Common myeloid progenitor, CD34-positive (primary cell): ENCODE results near the gene SYNPR.

Experiments
- CTCF ChIA-PET: fragments of 350-600 bp; sonication (Branson Sonifier 250); formaldehyde crosslinking; loops from one replicate; lab custom pipeline; 2021; ENCODE audit warnings: antibody characterized with exemption; lab: Charles Lee
- POLR2A ChIA-PET: fragments of 350-600 bp; sonication (Branson Sonifier 250); formaldehyde crosslinking; loops from one replicate; lab custom pipeline; 2021; ENCODE audit warnings: antibody characterized with exemption; lab: Charles Lee
- DNase-seq, 3 donors: peaks; one replicate each; pipeline versions ENCODE4 v3.0.0 to v3.0.0-alpha.2; 2013
- H3K27ac ChIP-seq, 2 experiments: 1 replicate in 1 of 2; 2 replicates in 1 of 2; pipeline ENCODE4 v1.7.0; 2013; ENCODE audit warnings: inconsistent platforms in 2 of 2, low read length in 2 of 2, mild to moderate bottlenecking in 2 of 2, low read depth in 1 of 2, moderate library complexity in 1 of 2; ENCODE audit not compliant: severe bottlenecking in 2 of 2, insufficient read depth in 1 of 2, poor library complexity in 1 of 2
- H3K27me3 ChIP-seq, 5 experiments: replicated peaks in 2 of 5; 1 replicate in 3 of 5; 2 replicates in 2 of 5; pipeline versions ENCODE4 v1.6.1 to v1.7.0; 2013; ENCODE audit warnings: low read length in 4 of 5, mild to moderate bottlenecking in 2 of 5, moderate library complexity in 2 of 5, inconsistent platforms in 1 of 5; ENCODE audit not compliant: insufficient read depth in 5 of 5, control insufficient read depth in 4 of 5
- H3K36me3 ChIP-seq, 4 experiments: 1 replicate in 2 of 4; 2 replicates in 2 of 4; pipeline versions ENCODE4 v1.6.1 to v1.7.0; 2013; ENCODE audit warnings: low read length in 3 of 4, control low read depth in 1 of 4, mild to moderate bottlenecking in 1 of 4; ENCODE audit not compliant: control insufficient read depth in 4 of 4, insufficient read depth in 4 of 4
- H3K4me1 ChIP-seq, 4 experiments: 1 replicate in 3 of 4; 2 replicates in 1 of 4; pipeline versions ENCODE4 v1.6.1 to v1.7.1; 2013; ENCODE audit warnings: low read length in 3 of 4, mild to moderate bottlenecking in 3 of 4, control low read depth in 1 of 4, inconsistent platforms in 1 of 4, moderate library complexity in 1 of 4; ENCODE audit not compliant: control insufficient read depth in 4 of 4, insufficient read depth in 4 of 4; ENCODE audit errors: control extremely low read depth in 1 of 4
- H3K4me3 ChIP-seq, 7 experiments: 1 replicate in 4 of 7; 2 replicates in 3 of 7; pipeline versions ENCODE4 v1.5.1 to v1.7.0; 2013; ENCODE audit warnings: mild to moderate bottlenecking in 7 of 7, low read length in 6 of 7, moderate library complexity in 6 of 7, inconsistent platforms in 2 of 7, low read depth in 2 of 7, control low read depth in 1 of 7; ENCODE audit not compliant: insufficient read depth in 4 of 7, control insufficient read depth in 1 of 7; ENCODE audit errors: extremely low read depth in 1 of 7
- H3K9me3 ChIP-seq, 5 experiments: 1 replicate in 4 of 5; 2 replicates in 1 of 5; pipeline versions ENCODE4 v1.6.1 to v1.7.1; 2013; ENCODE audit warnings: low read length in 4 of 5, mild to moderate bottlenecking in 2 of 5, inconsistent platforms in 1 of 5, low read depth in 1 of 5, moderate library complexity in 1 of 5; ENCODE audit not compliant: control insufficient read depth in 4 of 5, insufficient read depth in 2 of 5; ENCODE audit errors: control extremely low read depth in 1 of 5
- WGBS: methylation state at CpG from one replicate; pipeline ENCODE4 v1.1.5; 2013; ENCODE audit not compliant: insufficient coverage; 5-methylcytosine and 5-hydroxymethylcytosine counted together

Gene SYNPR

GRCh38 chr3:63328365-63328764, 50.3 kb downstream of the SYNPR start:
- Histone ChIP-seq H3K27ac (no peak overlapping the region), H3K27me3 (peaks cover 0 to 7% (median 0%) of the 10 kb centered on the region in 5 experiments), H3K4me1 (no peaks in the 10 kb centered on the region), H3K9me3 (no peaks in the 10 kb centered on the region), H3K36me3 (no peaks in the 10 kb centered on the region), H3K4me3 (no peak overlapping the region)
- DNase-seq: no peak
- ChIA-PET POLR2A (no interaction called here), CTCF (no interaction called here)

- H3K4me3 ChIP-seq: no peak overlapping the region
- no CpG with 5 or more reads among the region's 3 CpGs for WGBS
These were observed 53.4 kb downstream of the SYNPR start for GRCh38 chr3:63331520-63331919.

GRCh38 chr3:63333815-63334214, 55.7 kb downstream of the SYNPR start:
- H3K9me3 ChIP-seq: no peaks in the 10 kb centered on the region
- no peak overlapping the region for H3K27ac ChIP-seq
- ChIA-PET POLR2A (no interaction called here), CTCF (interaction anchor here (1.0 kb wide), 1 partner anchor 9 kb away, joined by 3 read pairs; no protein-coding TSS in a partner anchor)
- no peaks in the 10 kb centered on the region for H3K36me3 ChIP-seq
- WGBS: no CpG with 5 or more reads among the region's 1 CpG
- H3K4me3 ChIP-seq: no peak overlapping the region
- DNase-seq: no peak
- H3K27me3 ChIP-seq: peaks cover 0 to 7% (median 0%) of the 10 kb centered on the region in 5 experiments
- H3K4me1 ChIP-seq: no peaks in the 10 kb centered on the region

More at GRCh38 chr3:63331520-63331919, 53.4 kb downstream of the SYNPR start:
- Histone ChIP-seq H3K27ac (no peak overlapping the region), H3K4me1 (no peaks in the 10 kb centered on the region), H3K27me3 (peaks cover 0 to 7% (median 0%) of the 10 kb centered on the region in 5 experiments), H3K9me3 (no peaks in the 10 kb centered on the region), H3K36me3 (no peaks in the 10 kb centered on the region)
- ChIA-PET CTCF (no interaction called here), POLR2A (no interaction called here)
- no peak for DNase-seq

- Histone ChIP-seq H3K36me3 (no peaks in the 10 kb centered on the region), H3K27me3 (no peaks in the 10 kb centered on the region), H3K4me3 (no peak overlapping the region), H3K27ac (no peak overlapping the region), H3K9me3 (peaks cover 0 to 2% (median 0%) of the 10 kb centered on the region in 5 experiments), H3K4me1 (peaks cover 0 to 3% (median 2%) of the 10 kb centered on the region in 4 experiments)
- ChIA-PET CTCF (interaction anchor here (1.7 kb wide), 1 partner anchor 11 kb away, joined by 4 read pairs; no protein-coding TSS in a partner anchor), POLR2A (no interaction called here)
- DNase-seq: no peak
- WGBS: 50% methylated on average over 1 of the region's 2 CpGs
These were observed 60.2 kb downstream of the SYNPR start for GRCh38 chr3:63338351-63338750.

GRCh38 chr3:63343674-63344073, 65.6 kb downstream of the SYNPR start:
- ChIA-PET POLR2A (no interaction called here), CTCF (no interaction called here)
- Histone ChIP-seq H3K36me3 (no peaks in the 10 kb centered on the region), H3K4me1 (peaks cover 0 to 13% (median 9%) of the 10 kb centered on the region in 4 experiments), H3K9me3 (peaks cover 0 to 2% (median 0%) of the 10 kb centered on the region in 5 experiments), H3K27ac (no peak overlapping the region), H3K4me3 (no peak overlapping the region), H3K27me3 (peaks cover 0 to 5% (median 0%) of the 10 kb centered on the region in 5 experiments)
- 3% methylated on average over 8 of the region's 9 CpGs for WGBS
- peak; percentile 84 to 94 (median 91) for DNase-seq

GRCh38 chr3:63344661-63345060, 66.6 kb downstream of the SYNPR start:
- DNase-seq: no peak
- 82% methylated on average over 2 of the region's 3 CpGs for WGBS
- H3K4me1 ChIP-seq: peaks cover 0 to 13% (median 9%) of the 10 kb centered on the region in 4 experiments
- peaks cover 0 to 5% (median 0%) of the 10 kb centered on the region in 5 experiments for H3K27me3 ChIP-seq
- no peaks in the 10 kb centered on the region for H3K36me3 ChIP-seq
- H3K9me3 ChIP-seq: peaks cover 0 to 2% (median 0%) of the 10 kb centered on the region in 5 experiments
- ChIA-PET CTCF (no interaction called here), POLR2A (no interaction called here)
- H3K4me3 ChIP-seq: no peak overlapping the region
- H3K27ac ChIP-seq: no peak overlapping the region

GRCh38 chr3:63349583-63350573, 71.8 kb downstream of the SYNPR start:
- POLR2A ChIA-PET: no interaction called here
- H3K36me3 ChIP-seq: no peaks in the 10 kb centered on the region
- H3K4me3 ChIP-seq: no peak overlapping the region
- H3K27ac ChIP-seq: no peak overlapping the region
- 33% methylated on average over 4 of the region's 8 CpGs for WGBS
- H3K9me3 ChIP-seq: no peaks in the 10 kb centered on the region
- H3K4me1 ChIP-seq: no peaks in the 10 kb centered on the region
- DNase-seq: peak; percentile 59 to 82 (median 79)
- peaks cover 0 to 10% (median 4%) of the 10 kb centered on the region in 5 experiments for H3K27me3 ChIP-seq
- CTCF ChIA-PET: interaction anchor here (0.8 to 4.8 kb wide), 11 partner anchors 9 to 473 kb away, joined by 3 to 41 read pairs (median 4); partner anchors contain the start of gene C3orf49
